HepG2 (cell line): Measurements from ENCODE around the gene GPS2. TPM values are rescaled to one million over a fixed set of nuclear protein-coding genes. Genes with fewer than 3 reads are reported as not detected.
A peak's percentile ranks its signal among the peaks of the same experiment; 100 is the strongest.
"Not testable (repeated sequence)": the region's sequence is repeated elsewhere in the genome, so short reads cannot be mapped to it uniquely, and the experiment has no call there.

Source experiments
- ATAC-seq: fragments of 200-7000 bp; cut with Tn5 transposase; 3 replicates; pipeline ENCODE4 v1.9.1; 2020; ENCODE audit warnings: mild to moderate bottlenecking, moderate library complexity
- BruUV-seq: library from RNA; stranded (reverse); fragments of 400-500 nt; replicated peaks from 2 replicates; lab custom pipeline; 2021; lab: Mats Ljungman, UMichigan
- CTCF ChIA-PET: fragments of 300-600 bp; formaldehyde crosslinking; extraction: SDS; loops from one replicate; lab custom pipeline; 2021; ENCODE audit warnings: low total read pairs, inconsistent platforms, low intra/inter-chr PET ratio; lab: Yijun Ruan, JAX
- POLR2A ChIA-PET: fragments of 350-600 bp; sonication (Branson Sonifier 250); formaldehyde crosslinking; loops from one replicate; lab custom pipeline; 2020; ENCODE audit warnings: antibody characterized with exemption, inconsistent platforms; lab: Yijun Ruan, JAX
- DNase-seq: peaks from one replicate; pipeline ENCODE4 v3.0.0-alpha.2; 2015; ENCODE audit warnings: low spot score
- FAIRE-seq: peaks from 3 replicates; lab custom pipeline; 2011; peaks lifted over from hg19 to GRCh38; lab: Jason Lieb, UNC
- H2AFZ ChIP-seq: one replicate; pipeline ENCODE4 v1.6.1; 2011; ENCODE audit warnings: low read length, inconsistent platforms
- H3K27ac ChIP-seq: fragments of 300-600 bp; 3 replicates; pipeline ENCODE4 v1.8.0; 2011; ENCODE audit warnings: mixed run types, mild to moderate bottlenecking, mixed read lengths, low read length, inconsistent platforms; ENCODE audit not compliant: insufficient read depth; ENCODE audit errors: extremely low read length
- H3K27me3 ChIP-seq, 2 experiments: fragments of 200-600 bp in 1 of 2; 2 replicates in 1 of 2; 3 replicates in 1 of 2; pipeline versions ENCODE4 v1.6.0 to v1.8.0; 2011; ENCODE audit warnings: low read length in 2 of 2, mild to moderate bottlenecking in 2 of 2, moderate library complexity in 2 of 2, inconsistent platforms in 1 of 2; ENCODE audit not compliant: insufficient read depth in 2 of 2, control insufficient read depth in 1 of 2
- H3K36me3 ChIP-seq, 2 experiments: fragments of 200-600 bp in 1 of 2; replicated peaks in 1 of 2; 2 replicates in 1 of 2; 3 replicates in 1 of 2; pipeline versions ENCODE4 v1.5.1 to v1.8.0; 2011; ENCODE audit warnings: low read length in 2 of 2, inconsistent platforms in 1 of 2; ENCODE audit not compliant: insufficient read depth in 2 of 2, control insufficient read depth in 1 of 2
- H3K4me1 ChIP-seq: 2 replicates; pipeline ENCODE4 v1.5.1; 2012; ENCODE audit warnings: low read length, inconsistent platforms; ENCODE audit not compliant: insufficient read depth
- H3K4me2 ChIP-seq: 2 replicates; pipeline ENCODE4 v1.6.0; 2011; ENCODE audit warnings: low read depth, low read length, inconsistent platforms
- H3K4me3 ChIP-seq, 3 experiments: fragments of 200-600 bp in 1 of 3; sonication (generic), shearing (Covaris generic) in 1 of 3; replicated peaks in 1 of 3; 2 replicates each; pipeline ENCODE4 v1.5.1; 2011 to 2016; ENCODE audit warnings: low read length in 3 of 3, inconsistent platforms in 2 of 3, low read depth in 2 of 3, mild to moderate bottlenecking in 2 of 3, control low read depth in 1 of 3, mixed read lengths in 1 of 3; ENCODE audit not compliant: insufficient read depth in 1 of 3
- H3K79me2 ChIP-seq: one replicate; pipeline ENCODE4 v1.6.1; 2011; ENCODE audit warnings: low read length, inconsistent platforms; ENCODE audit not compliant: insufficient read depth
- H3K9ac ChIP-seq: 2 replicates; pipeline ENCODE4 v1.6.0; 2011; ENCODE audit warnings: mild to moderate bottlenecking, low read depth, low read length, inconsistent platforms; ENCODE audit not compliant: insufficient read depth
- H3K9me3 ChIP-seq: 2 replicates; pipeline ENCODE4 v1.5.1; 2012; ENCODE audit warnings: mild to moderate bottlenecking, low read length
- H4K20me1 ChIP-seq: 2 replicates; pipeline ENCODE4 v1.6.0; 2011; ENCODE audit warnings: inconsistent platforms, mild to moderate bottlenecking, low read length, moderate library complexity; ENCODE audit not compliant: insufficient read depth
- HNF4A ChIP-seq: sonication (generic); formaldehyde crosslinking; IDR thresholded peaks from 2 replicates; pipeline ENCODE4 v1.4.0; 2020; ENCODE audit warnings: missing genetic modification reagents
- RAD51 ChIP-seq: fragments of 450-650 bp; IDR thresholded peaks from 2 replicates; pipeline ENCODE4 v1.6.1; 2016; ENCODE audit warnings: borderline replicate concordance
- ZNF878 ChIP-seq: sonication (generic); formaldehyde crosslinking; IDR thresholded peaks from 2 replicates; pipeline ENCODE4 v1.8.1; 2023; ENCODE audit warnings: mild to moderate bottlenecking, missing genetic modification reagents, moderate library complexity
- WGBS: methylation state at CpG from one replicate; pipeline ENCODE4 v1.1.6; 2017; ENCODE audit warnings: low lambda C conversion rate; 5-methylcytosine and 5-hydroxymethylcytosine counted together
- in situ Hi-C: cut with HindIII; loops from 2 replicates; pipeline ENCODE4 v1.10.0; 2017; ENCODE audit warnings: low pct_unique_long_range_greater_than_20kb; ENCODE audit not compliant: extremely low pct_ligation_motif_present
- intact Hi-C: fragments of 100-400 bp; cut with micrococcal nuclease; formaldehyde crosslinking; loops from one replicate; pipeline ENCODE4 v1.10.0; 2022; ENCODE audit not compliant: unreplicated experiment
- polyA plus RNA-seq, 8 experiments: library from polyadenylated mRNA; depleted of rRNA in 3 of 8; stranded (reverse) in 7 of 8; unstranded in 1 of 8; fragments of >200 nt; fragmentation: Illumina TruSeq in 4 of 8; extraction: Trizol in 4 of 8; gene quantifications; 2 replicates each; pipeline versions ENCODE4 v1.2.1 to v1.2.3, GENCODE V29; 2011 to 2016; ENCODE audit warnings: low read depth in 4 of 8, missing spikeins in 1 of 8, mixed read lengths in 1 of 8; ENCODE audit not compliant: insufficient read depth in 1 of 8
- total RNA-seq, 5 experiments: library from RNA; depleted of rRNA; stranded (reverse); fragments of >200 nt; fragmentation: Illumina TruSeq; extraction: Trizol; gene quantifications; 2 replicates each; pipeline ENCODE4 v1.2.3, GENCODE V29; 2016; ENCODE audit warnings: low read depth in 1 of 5

Gene GPS2
- total and polyA plus RNA-seq, 2 of the 13 experiments (the other 11 are each of a cell fraction or from before 2014, with no cell fraction given) = 58.0 to 59.4 TPM

GRCh38 chr17:7334938-7335538 lies 19.9 kb upstream of the GPS2 start:
- no peaks in the 10 kb centered on the region for H3K9me3 ChIP-seq
- peaks cover 24% of the 10 kb centered on the region for H3K4me1 ChIP-seq
- H3K9ac ChIP-seq = no peak overlapping the region
- FAIRE-seq (no peak), ATAC-seq (peak; percentile 11; the same call in 2 of the 3 replicates), DNase-seq (no peak)
- in situ Hi-C loops = no loop called here
- H3K4me2 ChIP-seq = peak overlapping the region; percentile 54
- H3K27ac ChIP-seq = no peak overlapping the region
- no peak overlapping the region for H2AFZ ChIP-seq
- peaks cover 0 to 4% of the 10 kb centered on the region in 2 experiments; a peak in 3 of 5 replicates for H3K27me3 ChIP-seq
- WGBS = 2% methylated on average over 3 of the region's 3 CpGs
- intact Hi-C loops = no loop called here
- H4K20me1 ChIP-seq = no peaks in the 10 kb centered on the region
- ChIA-PET POLR2A (interaction anchor here (0.7 to 2.7 kb wide), 12 partner anchors 9 to 249 kb away, joined by 3 to 16 read pairs (median 3); partner anchors contain the start of genes ASGR1, MPDU1 and SLC2A4), CTCF (no interaction called here)
- peak; percentile 47; the same call in 1 of the 2 replicates for TF ChIP-seq HNF4A
- TF ChIP-seq ZNF878 (CRISPR knock-in tag) = no peak
- BruUV-seq = no TSS peak
- H3K36me3 ChIP-seq = no peaks in the 10 kb centered on the region
- H3K4me3 ChIP-seq = peak overlapping the region in 1 of 3 experiments; percentile 28; a peak in 2 of 6 replicates
- H3K79me2 ChIP-seq = no peaks in the 10 kb centered on the region

DNA sequence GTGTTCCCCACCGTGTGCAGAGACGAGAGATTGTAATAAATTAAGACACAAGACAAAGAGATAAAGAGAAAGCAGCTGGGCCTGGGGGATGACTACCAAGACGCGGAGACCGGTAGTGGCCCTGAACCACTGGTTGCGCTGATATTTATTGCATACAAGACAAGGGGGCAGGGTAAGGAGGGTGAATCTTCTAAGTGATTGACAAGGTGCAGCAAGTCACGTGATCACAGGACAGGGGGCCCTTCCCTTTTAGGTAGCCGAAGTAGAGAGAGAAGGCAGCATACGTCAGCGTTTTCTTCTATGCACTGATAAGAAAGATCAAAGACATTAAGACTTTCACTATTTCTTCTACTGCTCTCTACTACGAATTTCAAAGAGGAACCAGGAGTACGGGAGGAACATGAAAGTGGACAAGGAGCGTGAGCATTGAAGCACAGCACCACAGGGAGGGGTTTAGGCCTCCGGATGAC lies 17.5 kb upstream of the GPS2 start:
- peak; percentile 66; the same call in 1 of the 2 replicates for TF ChIP-seq RAD51
- H3K27ac ChIP-seq, in situ Hi-C loops, H4K20me1 ChIP-seq, H3K36me3 ChIP-seq, BruUV-seq, ATAC-seq, H3K27me3 ChIP-seq, POLR2A ChIA-PET, H3K4me3 ChIP-seq, DNase-seq, FAIRE-seq, H2AFZ ChIP-seq, H3K9me3 ChIP-seq, intact Hi-C loops, H3K9ac ChIP-seq, CTCF ChIA-PET: not testable (repeated sequence)
- Histone ChIP-seq H3K79me2 (peaks cover 12% of the 10 kb centered on the region), H3K4me1 (peaks cover 33% of the 10 kb centered on the region), H3K4me2 (0 out of 2 replicates have a peak overlapping the region, but pooled peaks have one; percentile 12)
- WGBS = 35% methylated on average over 13 of the region's 14 CpGs
